K562 (cell line): ENCODE results near the gene ROR2. TPM values are rescaled to one million over a fixed set of nuclear protein-coding genes. Genes with fewer than 3 reads are reported as not detected.

Source experiments
- CHD7 ChIP-seq: fragments of 200-600 bp; sonication (generic); IDR thresholded peaks from one replicate; pipeline ENCODE4 v1.6.1; 2012; ENCODE audit warnings: mild to moderate bottlenecking, low read depth, low read length, inconsistent platforms
- CREBBP ChIP-seq: IDR thresholded peaks from one replicate; pipeline ENCODE4 v1.6.1; 2012; ENCODE audit warnings: low read depth, mild to moderate bottlenecking, control low read depth, inconsistent platforms, low read length
- CUX1 ChIP-seq: fragments of 200-800 bp; sonication (Bioruptor generic); IDR thresholded peaks from 2 replicates; pipeline ENCODE4 v1.6.1; 2016; ENCODE audit warnings: missing genetic modification characterization, missing compliant biosample characterization
- FOXA3 ChIP-seq, 2 experiments: fragments of 450-650 bp in 1 of 2; sonication (generic) in 1 of 2; formaldehyde crosslinking; IDR thresholded peaks in 1 of 2; conservative IDR thresholded peaks in 1 of 2; 2 replicates each; pipeline versions ENCODE4 v1.4.0 to v1.8.0; 2020 to 2022; ENCODE audit warnings: mild to moderate bottlenecking in 2 of 2, missing genetic modification reagents in 1 of 2
- TARDBP ChIP-seq: fragments of 450-650 bp; IDR thresholded peaks from 2 replicates; pipeline ENCODE4 v1.6.1; 2016
- ZBTB33 ChIP-seq: sonication (generic); formaldehyde crosslinking; IDR thresholded peaks from 2 replicates; pipeline ENCODE4 v1.8.1; 2023; ENCODE audit warnings: mild to moderate bottlenecking, missing genetic modification reagents
- polyA plus RNA-seq, 8 experiments: library from polyadenylated mRNA; depleted of rRNA in 4 of 8; stranded (reverse) in 5 of 8; unstranded in 3 of 8; fragments of >200 nt; fragmentation: Nextera tagmentation in 2 of 8; fragmentation: Illumina TruSeq in 1 of 8; extraction: Ambion mirVana in 2 of 8; extraction: Trizol in 1 of 8; gene quantifications; 2 replicates each; pipeline versions ENCODE4 v1.2.1 to v1.2.3, GENCODE V29; 2011 to 2014; ENCODE audit warnings: inconsistent platforms in 1 of 8, missing spikeins in 1 of 8
- total RNA-seq, 7 experiments: library from RNA; depleted of rRNA in 6 of 7; stranded (reverse); fragments of >200 nt in 6 of 7; fragmentation: Illumina TruSeq in 2 of 7; extraction: Trizol in 2 of 7; gene quantifications; 2 replicates each; pipeline versions ENCODE4 v1.2.1 to v1.2.3, GENCODE V29; 2011 to 2021; ENCODE audit warnings: low replicate concordance in 1 of 7

ROR2 gene
- total and polyA plus RNA-seq, 9 of the 15 experiments (the other 6 are each of a cell fraction or from before 2014, with no cell fraction given): 5.6 to 33.8 (median 15.3) TPM

- TF ChIP-seq CUX1 (CRISPR knock-in tag) (no peak), FOXA3 (CRISPR knock-in tag; conservative IDR thresholded peaks at IDR 0.05 in 1 of 2, IDR thresholded peaks at IDR 0.05 in 1 of 2) (no peak), TARDBP (no peak), CHD7 (no peak), ZBTB33 (CRISPR knock-in tag) (no peak), CREBBP (no peak)
- TF ChIP-seq, all 486 proteins: peak for 0
Observed at GRCh38 chr9:91664663-91665062, 285.4 kb downstream of the ROR2 start (continued).
